ENCODE measurements around the gene SEPTIN7. TPM values are rescaled to one million over a fixed set of nuclear protein-coding genes. Genes with fewer than 3 reads are reported as not detected.

Gene SEPTIN7
- total and polyA plus RNA-seq, 9 of the 15 experiments (the other 6 are each of a cell fraction or from before 2014, with no cell fraction given), result 95.0 to 268 (median 163) TPM

DNA sequence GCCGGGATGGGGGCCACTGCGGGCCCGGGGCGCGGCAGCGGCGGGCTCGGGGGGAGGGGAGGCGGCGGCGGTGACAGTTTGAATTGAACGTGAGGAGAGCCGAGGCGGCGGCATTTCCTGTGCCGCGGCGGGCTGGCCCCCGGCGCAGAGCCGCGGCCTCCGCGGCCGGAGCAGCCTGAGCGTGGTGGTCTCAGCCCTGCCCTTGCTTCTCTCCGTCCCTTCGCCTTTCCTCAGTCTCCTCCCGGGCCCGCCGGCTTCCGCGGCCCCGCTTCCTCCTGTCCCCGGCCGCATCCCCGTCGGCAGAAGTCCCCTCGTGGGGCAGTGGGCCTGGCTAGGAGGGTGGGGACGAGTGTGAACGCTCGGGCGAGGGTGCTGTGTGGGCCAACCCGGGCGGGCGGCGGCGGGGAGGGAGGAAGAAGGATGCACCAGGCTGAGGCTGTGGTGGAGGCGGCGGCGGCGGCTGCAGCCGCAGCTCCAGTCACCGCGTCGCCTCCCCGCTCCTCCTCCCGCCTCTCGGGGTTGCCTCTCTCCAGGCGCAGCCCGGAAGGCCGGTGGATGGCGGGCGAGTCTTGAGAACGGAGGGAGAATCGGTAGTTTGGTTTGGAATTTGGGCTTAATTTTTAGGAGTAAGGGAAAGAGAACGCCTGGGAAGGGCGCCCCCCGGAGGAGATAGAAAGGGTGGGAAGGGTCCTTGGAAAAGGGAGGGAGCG lies 690 bp downstream of the SEPTIN7 start (continued):
- TF ChIP-seq RBBP5 (IDR thresholded peaks at IDR 0.05; ENCODE audit: borderline replicate concordance, insufficient read depth, low read length, poor library complexity, severe bottlenecking), result peak; percentile 67
- TF ChIP-seq KAT7 (CRISPR knock-in tag; IDR thresholded peaks at IDR 0.05; ENCODE audit: borderline replicate concordance), result 0 out of 2 replicates have a peak, but pooled peaks have one; percentile 19
- TF ChIP-seq KDM1A (IDR thresholded peaks at IDR 0.05), result peak; percentile 59 to 61; a peak in 2 of 4 replicates
- TF ChIP-seq ZBTB17 (CRISPR knock-in tag; IDR thresholded peaks at IDR 0.05), result 0 out of 2 replicates have a peak, but pooled peaks have one; percentile 35
- no peak for TF ChIP-seq EP400 (IDR thresholded peaks at IDR 0.05)
- no peak for TF ChIP-seq IRF1 (CRISPR knock-in tag; IDR thresholded peaks at IDR 0.05; ENCODE audit: borderline replicate concordance)
- TF ChIP-seq SLC30A9 (CRISPR knock-in tag; IDR thresholded peaks at IDR 0.05), result no peak
- TF ChIP-seq U2AF1 (optimal IDR thresholded peaks at IDR 0.05; ENCODE audit: low read depth, low read length), result no peak
- TF ChIP-seq ZFX (CRISPR knock-in tag; IDR thresholded peaks at IDR 0.05), result no peak; the same call in none of the 2 replicates
- peak; percentile 71; the same call in 1 of the 2 replicates for TF ChIP-seq SMARCA5 (IDR thresholded peaks at IDR 0.05)
- 0 out of 2 replicates have a peak, but pooled peaks have one; percentile 33 for TF ChIP-seq SAFB (IDR thresholded peaks at IDR 0.05; ENCODE audit: borderline replicate concordance, low read depth, low read length)
- TF ChIP-seq, protein P1, sequence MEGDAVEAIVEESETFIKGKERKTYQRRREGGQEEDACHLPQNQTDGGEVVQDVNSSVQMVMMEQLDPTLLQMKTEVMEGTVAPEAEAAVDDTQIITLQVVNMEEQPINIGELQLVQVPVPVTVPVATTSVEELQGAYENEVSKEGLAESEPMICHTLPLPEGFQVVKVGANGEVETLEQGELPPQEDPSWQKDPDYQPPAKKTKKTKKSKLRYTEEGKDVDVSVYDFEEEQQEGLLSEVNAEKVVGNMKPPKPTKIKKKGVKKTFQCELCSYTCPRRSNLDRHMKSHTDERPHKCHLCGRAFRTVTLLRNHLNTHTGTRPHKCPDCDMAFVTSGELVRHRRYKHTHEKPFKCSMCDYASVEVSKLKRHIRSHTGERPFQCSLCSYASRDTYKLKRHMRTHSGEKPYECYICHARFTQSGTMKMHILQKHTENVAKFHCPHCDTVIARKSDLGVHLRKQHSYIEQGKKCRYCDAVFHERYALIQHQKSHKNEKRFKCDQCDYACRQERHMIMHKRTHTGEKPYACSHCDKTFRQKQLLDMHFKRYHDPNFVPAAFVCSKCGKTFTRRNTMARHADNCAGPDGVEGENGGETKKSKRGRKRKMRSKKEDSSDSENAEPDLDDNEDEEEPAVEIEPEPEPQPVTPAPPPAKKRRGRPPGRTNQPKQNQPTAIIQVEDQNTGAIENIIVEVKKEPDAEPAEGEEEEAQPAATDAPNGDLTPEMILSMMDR (IDR thresholded peaks at IDR 0.05 in 2 of 3, conservative IDR thresholded peaks at IDR 0.05 in 1 of 3; ENCODE audit: insufficient read depth in 2 of 3, low read depth in 1 of 3, low read length in 3 of 3), result peak; percentile 45 to 62 (median 60); a peak in 5 of 6 replicates
- no peak; the same call in 1 of the 2 replicates for TF ChIP-seq NKRF (IDR thresholded peaks at IDR 0.05; ENCODE audit: borderline replicate concordance)
- no peak for TF ChIP-seq BRCA1 (IDR thresholded peaks at IDR 0.05)
- no peak for TF ChIP-seq BRCA1 (CRISPR knock-in tag; IDR thresholded peaks at IDR 0.05)
- no peak for TF ChIP-seq KAT8 (IDR thresholded peaks at IDR 0.05; ENCODE audit: low read depth)
- TF ChIP-seq TCF15 (CRISPR knock-in tag; IDR thresholded peaks at IDR 0.05), result no peak
- TF ChIP-seq ZNF124 (CRISPR knock-in tag; IDR thresholded peaks at IDR 0.05), result no peak
- TF ChIP-seq SIN3A (IDR thresholded peaks at IDR 0.05; ENCODE audit: borderline replicate concordance in 2 of 2, control insufficient read depth in 1 of 2, low read depth in 2 of 2, low read length in 2 of 2), result peak in 1 of 2 experiments; percentile 3; a peak in 1 of 4 replicates
- no peak for TF ChIP-seq PPARD (CRISPR knock-in tag; IDR thresholded peaks at IDR 0.05)
- TF ChIP-seq CBX5 (IDR thresholded peaks at IDR 0.05; ENCODE audit: borderline replicate concordance, low read depth), result no peak
- no peak for TF ChIP-seq ETV5 (CRISPR knock-in tag; IDR thresholded peaks at IDR 0.05; ENCODE audit: low read depth)
- no peak for TF ChIP-seq NFRKB (IDR thresholded peaks at IDR 0.05; ENCODE audit: low read depth)
- no peak for TF ChIP-seq KLF1 (tag; IDR thresholded peaks at IDR 0.05)

Data from K562 (cell line).